Right cardiac atrium (tissue), 5 donors: ENCODE measurements around the gene TOR1AIP2. TPM values are rescaled to one million over a fixed set of nuclear protein-coding genes. Genes with fewer than 3 reads are reported as not detected.
A peak's percentile ranks its signal among the peaks of the same experiment; 100 is the strongest.

Source experiments
- ATAC-seq, 2 donors: fragments of 200-7000 bp; cut with Tn5 transposase; one replicate each; pipeline versions ENCODE4 v1.8.0 to v1.9.1; 2020; ENCODE audit warnings: moderate library complexity in 2 of 2, mild to moderate bottlenecking in 1 of 2
- DNase-seq, 3 donors: peaks; one replicate each; pipeline ENCODE4 v3.0.0-alpha.2; 2020
- H3K27ac ChIP-seq: one replicate; pipeline ENCODE4 v1.5.1; 2013; ENCODE audit warnings: mild to moderate bottlenecking, low read length, control low read depth, moderate library complexity
- H3K27me3 ChIP-seq: one replicate; pipeline ENCODE4 v1.6.1; 2013; ENCODE audit not compliant: control insufficient read depth, insufficient read depth
- H3K4me1 ChIP-seq: one replicate; pipeline ENCODE4 v1.6.1; 2013; ENCODE audit warnings: low read length; ENCODE audit not compliant: control insufficient read depth, insufficient read depth
- H3K4me3 ChIP-seq: one replicate; pipeline ENCODE4 v1.5.1; 2013; ENCODE audit warnings: low read length, control low read depth
- H3K9me3 ChIP-seq: one replicate; pipeline ENCODE4 v1.6.1; 2013; ENCODE audit warnings: low read length; ENCODE audit not compliant: control insufficient read depth
- WGBS: extraction: QIAGEN DNeasy Blood & Tissue Kit; methylation state at CpG from one replicate; pipeline ENCODE4 v1.1.7; 2013; 5-methylcytosine and 5-hydroxymethylcytosine counted together
- intact Hi-C, 4 donors: fragments of 100-400 bp; cut with DNase I; formaldehyde crosslinking; loops; one replicate each; pipeline versions ENCODE4 v1.11.0 to v1.14.0; 2022 to 2023
- polyA plus RNA-seq: library from polyadenylated mRNA; stranded (reverse); fragments of 200-250 nt; gene quantifications from one replicate; pipeline ENCODE4 v1.2.3, GENCODE V29; 2013
- total RNA-seq, 4 donors: library from RNA; stranded (reverse); fragmentation: NEBNext Ultra II Directional; extraction: Animal tissue kit (Norgen Biotek cat#: 25700); gene quantifications; one replicate each; pipeline ENCODE4 v1.2.1, GENCODE V29; 2021
- donor health status: healthy with polysubstance abuse.
- donor health status: DM: no; HTN: yes; CAD: no.
- donor health status: DM: no; HTN: no; CAD: no.
- donor health status: DM: no; HTN: yes; CAD: no; lungs with severe emphysema.
- donor health status: DM: yes; HTN: yes; CAD: no.

Gene TOR1AIP2
- total and polyA plus RNA-seq, 5 donors = 11.0 to 52.2 (median 46.6) TPM

DNA sequence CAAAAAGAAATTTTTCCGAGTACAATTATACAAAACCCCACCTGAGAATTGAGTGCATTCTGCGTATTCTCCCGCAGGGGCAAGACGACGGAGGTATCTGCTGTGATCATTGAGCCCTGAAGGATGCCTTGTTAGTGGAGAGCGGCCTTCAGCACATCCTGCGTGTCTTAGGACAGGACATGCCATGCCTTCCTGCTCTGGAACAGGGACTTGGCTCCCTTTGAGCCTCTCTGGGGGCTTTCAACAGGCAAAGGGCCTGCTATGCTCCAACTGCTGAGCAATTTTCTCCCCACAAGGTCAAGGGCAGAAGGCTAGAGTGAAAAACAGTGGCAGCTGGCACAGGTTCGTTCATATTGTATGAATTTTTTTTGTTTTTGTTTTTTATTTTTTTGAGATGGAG, 52.4 kb downstream of the TOR1AIP2 start:
- intact Hi-C loops = no loop called here
- Histone ChIP-seq H3K4me3 (no peak overlapping the region), H3K27me3 (no peaks in the 10 kb centered on the region), H3K4me1 (no peaks in the 10 kb centered on the region), H3K9me3 (no peaks in the 10 kb centered on the region), H3K27ac (no peak overlapping the region)
- WGBS = 70% methylated on average over 8 of the region's 8 CpGs
- ATAC-seq (peak; percentile 18 to 62), DNase-seq (no peak)

DNA sequence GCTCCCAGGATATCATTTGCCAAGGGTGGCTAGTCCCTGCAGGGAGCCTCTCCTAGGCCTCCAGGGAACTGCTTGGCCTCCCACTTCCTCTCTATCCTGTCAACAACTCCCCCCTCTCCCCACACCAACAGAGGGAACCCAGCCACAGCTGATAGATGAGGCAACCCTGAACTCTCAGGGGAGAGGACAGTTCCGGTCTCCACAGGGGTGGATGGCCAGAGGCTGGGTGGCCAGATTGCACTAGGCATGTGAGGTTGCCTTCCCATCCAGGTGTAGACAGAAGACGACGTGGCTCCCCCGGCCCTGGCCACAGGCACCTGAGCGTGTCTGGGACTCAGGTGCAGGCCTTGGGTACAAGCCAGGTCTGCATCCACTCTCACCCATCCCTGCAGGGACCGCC, 53.3 kb downstream of the TOR1AIP2 start:
- Histone ChIP-seq H3K27ac (no peak overlapping the region), H3K4me1 (no peaks in the 10 kb centered on the region), H3K9me3 (no peaks in the 10 kb centered on the region), H3K27me3 (no peaks in the 10 kb centered on the region), H3K4me3 (no peak overlapping the region)
- ATAC-seq (no peak), DNase-seq (no peak)
- WGBS = 92% methylated on average over 6 of the region's 6 CpGs
- intact Hi-C loops = no loop called here

DNA sequence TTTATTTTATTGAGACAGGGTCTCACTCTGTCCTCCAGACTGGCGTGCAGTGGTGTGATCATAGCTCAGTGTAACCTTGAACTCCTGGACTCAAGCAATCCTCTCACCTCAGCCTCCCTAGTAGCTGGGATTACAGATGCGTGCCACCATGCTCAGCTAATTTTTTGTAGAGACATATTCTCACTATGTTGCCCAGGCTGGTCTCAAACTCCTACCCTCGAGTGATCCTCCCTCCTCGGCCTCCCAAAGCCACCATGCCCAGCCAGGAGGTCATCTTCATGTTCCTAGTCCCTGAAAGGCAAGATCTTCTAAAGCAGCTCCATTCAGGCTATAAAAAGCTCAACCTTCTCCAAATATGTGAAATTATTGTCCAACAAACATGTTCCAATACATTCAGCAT, 53.9 kb downstream of the TOR1AIP2 start:
- DNase-seq (no peak), ATAC-seq (no peak)
- no peak overlapping the region for H3K27ac ChIP-seq
- 96% methylated on average over 4 of the region's 4 CpGs for WGBS
- intact Hi-C loops = no loop called here
- H3K4me3 ChIP-seq = no peak overlapping the region
- no peaks in the 10 kb centered on the region for H3K27me3 ChIP-seq
- H3K9me3 ChIP-seq = no peaks in the 10 kb centered on the region
- no peaks in the 10 kb centered on the region for H3K4me1 ChIP-seq

DNA sequence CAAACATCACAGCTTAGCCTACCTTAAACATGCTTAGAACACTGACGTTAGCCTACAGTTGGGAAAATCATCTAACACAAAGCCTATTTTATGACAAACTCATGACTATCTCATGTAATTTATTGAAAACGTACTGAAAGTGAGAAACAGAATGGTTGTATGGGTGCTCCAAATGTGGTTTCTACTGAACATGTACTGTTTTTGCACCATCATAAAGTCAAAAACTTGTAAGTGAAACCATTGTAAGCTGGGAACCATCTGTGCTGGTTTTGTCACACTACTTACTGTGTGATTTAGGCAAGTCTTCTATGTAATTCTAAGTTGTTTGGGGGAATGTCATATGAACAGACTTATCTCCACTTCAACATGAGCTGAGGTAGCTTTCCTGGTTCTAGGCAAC, 55.5 kb downstream of the TOR1AIP2 start:
- Histone ChIP-seq H3K27ac (no peak overlapping the region), H3K9me3 (no peaks in the 10 kb centered on the region), H3K4me1 (no peaks in the 10 kb centered on the region), H3K27me3 (no peaks in the 10 kb centered on the region), H3K4me3 (no peak overlapping the region)
- intact Hi-C loops = no loop called here
- no peak for DNase-seq
- no peak for ATAC-seq
- 92% methylated on average over 2 of the region's 2 CpGs for WGBS

DNA sequence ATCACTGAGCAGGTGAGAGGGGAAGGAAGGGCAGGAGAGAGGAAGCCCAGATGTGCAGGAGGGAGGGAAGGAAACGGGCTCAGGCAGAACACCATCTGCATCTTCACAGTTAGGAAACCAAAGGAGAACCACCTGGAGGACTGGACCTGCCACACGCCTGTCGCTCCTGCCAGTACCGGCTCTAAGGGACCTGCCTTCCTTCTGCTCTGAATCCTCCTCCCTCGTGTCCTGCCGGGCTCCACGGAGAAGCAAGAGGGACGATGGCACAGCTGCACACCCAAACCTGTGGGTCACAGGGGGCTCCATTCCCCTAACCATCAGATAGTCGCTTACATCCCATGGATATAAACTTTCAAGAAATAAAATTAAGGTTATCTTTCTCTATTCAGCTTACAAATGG, 56.1 kb downstream of the TOR1AIP2 start:
- no peaks in the 10 kb centered on the region for H3K9me3 ChIP-seq
- no peak for ATAC-seq
- no peak overlapping the region for H3K27ac ChIP-seq
- DNase-seq = no peak
- H3K27me3 ChIP-seq = no peaks in the 10 kb centered on the region
- H3K4me3 ChIP-seq = no peak overlapping the region
- H3K4me1 ChIP-seq = peaks cover 2% of the 10 kb centered on the region
- WGBS = 87% methylated on average over 9 of the region's 9 CpGs
- intact Hi-C loops = no loop called here

DNA sequence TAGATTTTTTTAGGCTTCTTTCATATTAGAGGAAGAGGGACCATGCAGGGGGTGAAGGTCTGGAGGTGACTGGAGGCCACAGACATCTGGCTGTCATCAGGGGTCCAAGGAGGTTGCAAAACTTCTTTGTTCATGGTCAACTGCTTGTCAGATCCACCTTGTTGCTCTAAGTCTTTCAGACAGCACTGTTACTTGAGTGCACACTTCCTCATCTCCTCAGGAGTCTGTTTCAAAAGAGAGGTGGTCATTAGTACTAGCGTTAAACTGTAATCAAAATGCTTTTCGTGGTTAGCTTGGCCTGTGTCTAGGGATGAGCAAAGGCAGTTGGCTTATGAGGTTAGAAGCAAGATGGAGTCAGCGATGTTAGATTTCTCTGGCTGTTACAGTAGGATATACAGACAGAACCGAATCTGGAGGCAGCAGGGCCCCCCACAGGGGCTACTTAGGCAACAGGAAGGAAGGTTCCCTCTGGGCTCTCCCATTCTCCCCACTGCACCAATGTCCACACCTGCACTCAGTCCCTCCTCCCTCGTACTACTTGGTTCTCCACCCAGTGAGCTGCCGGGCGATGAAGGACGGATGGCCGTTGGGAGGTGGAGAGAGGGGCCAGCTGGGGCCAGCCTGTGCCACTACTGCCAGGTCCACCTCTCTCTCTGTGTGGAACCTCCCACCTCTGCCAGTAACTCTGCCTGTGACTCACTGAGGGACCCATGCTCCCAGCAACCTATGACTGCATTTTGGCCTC, 57.2 kb downstream of the TOR1AIP2 start:
- 88% methylated on average over 9 of the region's 9 CpGs for WGBS
- Histone ChIP-seq H3K4me3 (no peak overlapping the region), H3K4me1 (peaks cover 3% of the 10 kb centered on the region), H3K27ac (no peak overlapping the region), H3K27me3 (no peaks in the 10 kb centered on the region), H3K9me3 (no peaks in the 10 kb centered on the region)
- intact Hi-C loops = no loop called here
- ATAC-seq = no peak
- no peak for DNase-seq

DNA sequence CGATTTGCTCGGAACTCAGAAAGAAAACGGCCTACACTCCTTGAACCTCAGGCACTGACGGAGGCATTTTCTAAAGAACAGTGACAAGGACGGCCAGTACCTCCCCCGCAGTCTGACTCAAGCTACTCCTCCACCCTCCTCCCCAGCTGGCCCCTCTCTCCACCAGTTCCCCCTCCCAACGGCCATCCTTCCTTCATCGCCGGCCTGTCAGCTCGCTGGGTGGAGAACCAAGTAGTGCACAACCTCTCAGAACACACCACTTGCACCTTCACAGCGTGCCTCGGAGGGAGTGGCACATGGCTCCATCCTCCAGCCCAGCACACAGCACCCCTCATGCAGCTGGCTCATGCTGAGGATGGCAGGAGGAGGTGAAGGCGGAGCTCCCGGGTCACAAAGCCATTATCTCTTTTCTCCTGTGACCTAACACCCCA, 58.8 kb downstream of the TOR1AIP2 start:
- Histone ChIP-seq H3K27ac (no peak overlapping the region), H3K27me3 (no peaks in the 10 kb centered on the region), H3K4me1 (peaks cover 5% of the 10 kb centered on the region), H3K4me3 (no peak overlapping the region), H3K9me3 (no peaks in the 10 kb centered on the region)
- intact Hi-C loops = no loop called here
- 47% methylated on average over 14 of the region's 14 CpGs for WGBS
- DNase-seq (peak in 2 of 3 donors; percentile 49 to 66), ATAC-seq (no peak)

DNA sequence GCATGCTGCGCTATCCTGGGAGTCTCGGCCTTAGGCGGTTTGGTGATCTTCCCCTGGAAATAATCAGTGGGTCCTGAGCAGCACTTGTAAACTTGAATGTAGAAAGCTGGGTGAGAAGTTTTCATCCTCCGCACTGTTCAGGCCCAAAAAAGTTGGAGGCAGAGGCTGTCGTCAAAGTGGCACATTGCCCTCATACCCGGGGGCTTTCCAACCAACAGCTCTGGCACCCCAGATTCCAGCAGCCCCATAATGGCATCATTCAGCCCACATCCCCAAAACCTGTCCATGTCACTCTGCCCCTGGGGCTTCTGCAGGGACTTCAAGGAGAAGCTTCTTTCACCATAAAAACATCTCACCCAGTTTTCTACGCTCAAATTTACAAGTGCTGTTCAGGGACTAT, 59.3 kb downstream of the TOR1AIP2 start:
- no peaks in the 10 kb centered on the region for H3K9me3 ChIP-seq
- intact Hi-C loops = no loop called here
- 73% methylated on average over 7 of the region's 7 CpGs for WGBS
- H3K4me1 ChIP-seq = peaks cover 5% of the 10 kb centered on the region
- no peak overlapping the region for H3K27ac ChIP-seq
- DNase-seq = no peak
- no peaks in the 10 kb centered on the region for H3K27me3 ChIP-seq
- H3K4me3 ChIP-seq = no peak overlapping the region
- ATAC-seq = no peak

DNA sequence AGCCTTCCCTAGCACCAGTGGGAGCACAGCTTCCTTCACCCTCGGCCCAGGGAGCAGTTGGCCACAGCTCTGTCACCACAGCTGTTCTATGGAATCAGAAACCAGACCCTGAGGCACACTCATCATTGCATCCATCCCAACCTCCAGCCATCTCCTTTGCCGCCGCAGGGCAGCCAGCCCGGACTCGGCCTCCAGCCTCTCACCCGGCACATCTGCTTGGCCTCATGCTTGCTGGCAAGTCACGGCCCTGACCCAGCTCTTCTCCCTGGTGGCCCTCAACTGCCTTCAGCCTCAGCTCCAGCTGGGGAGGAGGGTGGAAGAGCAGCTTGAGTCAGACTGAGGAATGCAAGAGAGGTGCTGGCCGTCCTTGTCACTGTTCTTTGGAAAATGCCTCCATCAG, 59.8 kb downstream of the TOR1AIP2 start:
- peaks cover 5% of the 10 kb centered on the region for H3K4me1 ChIP-seq
- no peak overlapping the region for H3K27ac ChIP-seq
- intact Hi-C loops = no loop called here
- ATAC-seq (peak; percentile 14 to 40), DNase-seq (peak; percentile 79 to 89 (median 82))
- H3K27me3 ChIP-seq = no peaks in the 10 kb centered on the region
- H3K9me3 ChIP-seq = no peaks in the 10 kb centered on the region
- WGBS = 62% methylated on average over 8 of the region's 8 CpGs
- no peak overlapping the region for H3K4me3 ChIP-seq

DNA sequence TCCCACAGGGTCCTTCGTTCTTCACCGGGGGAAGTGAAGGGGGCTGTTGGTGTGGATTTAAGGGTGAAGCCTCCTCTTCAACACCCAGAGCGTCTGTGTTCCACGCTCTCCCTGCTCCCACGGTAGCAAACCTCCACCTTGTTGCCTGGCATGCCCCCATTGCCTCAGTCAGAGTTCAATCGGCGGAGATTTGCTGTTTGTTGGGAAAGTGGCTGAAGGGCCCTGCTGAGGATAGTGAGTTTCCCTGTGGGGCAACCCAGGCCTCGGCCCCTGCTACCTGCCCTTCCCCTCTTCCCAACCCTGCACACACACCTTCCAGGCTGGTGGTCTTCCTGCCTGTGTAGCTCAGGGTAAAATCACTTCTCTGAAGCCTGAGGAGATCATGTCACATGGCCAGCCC, 60.5 kb downstream of the TOR1AIP2 start:
- WGBS = 93% methylated on average over 8 of the region's 8 CpGs
- H3K27ac ChIP-seq = no peak overlapping the region
- ATAC-seq = no peak
- no peaks in the 10 kb centered on the region for H3K27me3 ChIP-seq
- intact Hi-C loops = no loop called here
- H3K9me3 ChIP-seq = no peaks in the 10 kb centered on the region
- H3K4me1 ChIP-seq = peaks cover 5% of the 10 kb centered on the region
- no peak for DNase-seq
- no peak overlapping the region for H3K4me3 ChIP-seq

DNA sequence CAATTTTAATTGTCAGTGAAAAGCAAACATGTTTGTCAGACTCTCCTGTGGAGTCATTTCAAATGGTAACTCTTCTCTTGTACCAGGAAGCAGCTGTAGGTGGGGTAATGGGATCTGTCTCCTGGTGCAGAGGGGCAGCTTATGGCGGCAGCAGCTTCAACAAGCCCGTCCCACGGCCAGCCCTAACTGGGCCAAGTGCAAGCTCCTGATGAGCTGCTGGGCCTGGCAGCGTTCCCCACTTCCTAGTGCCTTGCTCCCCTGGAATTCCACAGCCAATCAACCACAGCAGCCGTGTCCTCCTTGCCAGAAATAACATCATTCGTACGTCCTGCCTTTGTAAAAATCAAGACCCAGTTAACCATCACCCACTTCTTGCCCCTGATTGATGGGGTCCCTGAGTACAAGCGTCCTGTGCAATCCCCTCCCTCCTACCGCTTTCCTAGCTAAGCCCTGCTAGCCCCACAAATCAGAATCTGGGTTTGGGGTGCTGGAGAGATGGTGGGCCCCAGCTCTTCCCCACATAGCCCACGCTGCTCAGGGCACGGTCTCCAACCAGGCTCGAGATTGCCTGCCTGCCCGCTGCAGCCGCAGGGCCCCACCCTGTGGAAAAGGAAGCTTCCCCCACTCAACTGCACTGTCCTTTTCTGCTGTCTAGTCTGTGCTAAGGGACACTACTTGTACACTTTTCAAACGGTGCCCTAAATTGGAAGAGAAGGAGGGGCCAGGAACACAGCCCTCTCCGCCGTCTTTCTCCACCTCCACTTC, 61.2 kb downstream of the TOR1AIP2 start:
- Histone ChIP-seq H3K27me3 (no peaks in the 10 kb centered on the region), H3K9me3 (no peaks in the 10 kb centered on the region), H3K4me1 (peaks cover 5% of the 10 kb centered on the region), H3K4me3 (no peak overlapping the region), H3K27ac (no peak overlapping the region)
- intact Hi-C loops = no loop called here
- ATAC-seq (peak; percentile 52 to 56), DNase-seq (peak; percentile 67 to 92 (median 88))
- WGBS = 50% methylated on average over 17 of the region's 17 CpGs
